ENCODE results near the gene ENOX2. TPM values are rescaled to one million over a fixed set of nuclear protein-coding genes. Genes with fewer than 3 reads are reported as not detected.
"Not testable (repeated sequence)": the region's sequence is repeated elsewhere in the genome, so short reads cannot be mapped to it uniquely, and the experiment has no call there.

ENOX2 gene
- polyA plus RNA-seq, 4 donors: 6.7 to 21.2 (median 16.7) TPM

DNA sequence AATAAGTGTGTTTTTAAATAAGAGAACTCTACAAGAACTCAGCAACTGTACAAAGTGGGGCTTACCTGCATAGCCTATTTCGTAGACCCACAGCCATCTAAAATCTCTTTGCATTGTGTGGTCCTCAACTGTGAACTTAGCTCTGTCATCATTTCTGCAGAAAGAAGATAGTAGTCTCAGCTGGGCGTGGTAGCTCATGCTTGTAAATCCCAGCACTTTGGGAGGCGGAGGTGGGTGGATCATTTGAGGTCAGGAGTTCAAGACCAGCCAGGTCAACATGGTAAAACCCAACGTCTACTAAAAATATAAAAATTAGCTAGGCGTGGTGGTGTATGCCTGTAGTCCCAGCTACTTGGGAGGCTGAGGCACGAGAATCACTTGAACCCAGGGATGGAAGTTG lies 193.8 kb downstream of the ENOX2 start:
- not testable (repeated sequence) for DNase-seq (ENCODE audit: low read depth in 4 of 4, low spot score in 3 of 4)

DNA sequence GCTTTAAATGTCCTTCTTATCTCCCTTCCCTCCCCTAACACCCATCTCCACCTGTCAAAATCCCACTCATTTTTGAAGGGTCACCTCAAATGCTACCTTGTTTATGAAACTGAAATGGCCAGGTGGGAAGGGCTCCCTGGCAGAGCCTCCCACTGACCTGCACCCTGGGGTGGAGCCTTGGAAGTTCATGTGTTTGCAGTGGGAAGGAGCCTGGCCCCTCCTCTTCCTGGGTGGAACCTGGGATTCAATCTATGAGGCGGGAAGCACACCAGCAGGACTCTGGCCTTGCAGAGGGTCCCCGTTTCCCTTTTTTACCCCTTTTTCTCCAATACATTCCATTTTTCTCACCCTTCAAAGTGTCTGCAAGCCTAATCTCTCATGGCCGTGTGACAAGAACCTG lies 197.4 kb downstream of the ENOX2 start:
- no peak for DNase-seq (ENCODE audit: low read depth in 4 of 4, low spot score in 3 of 4)

DNA sequence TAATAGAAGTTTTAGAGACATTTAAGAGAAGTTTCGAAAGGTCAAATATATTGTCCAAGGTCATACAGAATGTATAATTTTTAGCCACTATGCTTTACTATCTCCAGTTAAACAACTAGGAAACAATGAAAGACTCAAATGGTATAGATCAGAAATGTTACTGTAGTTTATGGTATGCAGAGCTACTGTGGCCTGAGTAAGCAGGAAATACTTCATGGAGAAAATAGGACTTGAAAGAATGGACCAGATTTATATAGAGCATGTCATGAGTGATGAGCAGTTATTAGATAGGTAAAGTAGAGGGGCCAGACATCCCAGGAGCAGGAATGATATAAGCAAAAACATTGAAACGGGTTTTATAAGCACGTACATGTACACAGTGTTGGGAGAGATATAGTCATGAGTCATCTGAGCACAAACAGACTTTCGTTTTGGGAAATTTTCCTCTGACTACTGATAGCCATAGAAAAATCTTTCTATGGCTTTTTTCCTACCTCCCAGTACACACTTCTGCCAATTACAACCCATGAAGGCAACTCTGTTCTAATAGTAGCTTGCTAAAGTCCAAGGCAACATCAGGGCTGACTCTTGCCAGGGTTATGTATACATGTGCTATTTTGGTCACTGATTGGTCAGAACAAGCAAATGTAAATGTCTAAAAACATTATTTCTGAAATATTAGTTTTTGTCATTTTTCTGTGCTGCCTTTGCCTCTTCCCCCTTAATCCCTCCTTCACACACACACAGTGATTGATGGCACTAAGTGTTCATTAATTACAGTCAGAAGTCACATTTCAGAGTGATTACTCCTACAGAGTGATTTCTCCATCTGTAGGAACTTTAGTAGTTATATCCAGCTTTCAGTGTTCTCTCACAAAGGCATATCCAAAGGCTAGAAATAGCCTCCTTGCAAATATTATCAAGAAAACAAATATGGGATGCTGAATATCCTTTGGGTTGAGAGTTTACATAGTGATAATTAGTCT lies 198.7 kb downstream of the ENOX2 start:
- DNase-seq (ENCODE audit: low read depth in 4 of 4, low spot score in 3 of 4): no peak

GRCh38 chrX:130702867-130703707 lies 199.9 kb downstream of the ENOX2 start:
- DNase-seq (ENCODE audit: low read depth in 4 of 4, low spot score in 3 of 4): no peak

DNA sequence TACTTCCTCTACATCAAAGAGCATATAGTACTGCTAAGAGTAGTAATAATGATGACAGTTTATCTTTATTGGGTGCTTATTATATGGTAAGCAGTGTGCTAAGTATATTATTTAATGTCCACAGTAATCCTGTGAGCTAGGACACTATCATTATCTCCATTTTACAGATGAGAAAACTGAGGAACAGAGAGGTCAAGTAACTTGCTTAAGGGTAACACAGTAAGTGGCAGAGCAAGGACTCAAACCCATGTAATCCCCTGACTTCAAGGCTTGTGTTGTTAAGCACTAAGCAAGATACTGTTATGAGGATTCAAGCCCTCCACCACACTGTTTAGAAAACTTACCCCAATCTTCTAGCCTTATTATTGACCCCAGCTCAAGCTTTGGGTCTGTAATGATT lies 202.4 kb downstream of the ENOX2 start:
- DNase-seq (ENCODE audit: low read depth in 4 of 4, low spot score in 3 of 4): no peak

DNA sequence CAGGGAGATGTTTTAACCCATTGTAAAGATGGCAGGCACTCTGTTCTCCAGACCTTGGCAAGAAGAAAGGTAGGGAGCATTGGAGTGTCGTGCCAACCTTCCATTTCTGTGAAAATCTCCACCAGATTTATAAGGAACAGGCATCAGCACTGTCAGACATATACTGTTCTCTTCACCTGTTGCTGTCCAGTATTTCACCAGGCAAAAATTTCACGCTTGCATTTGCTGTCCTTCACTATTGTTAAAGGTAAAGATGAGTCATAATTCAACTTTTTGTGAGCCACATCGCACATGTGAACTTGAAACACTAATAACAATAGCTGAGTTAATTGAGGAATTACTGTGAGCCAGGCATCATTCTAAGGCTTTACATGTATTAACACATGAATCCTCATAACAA lies 203.4 kb downstream of the ENOX2 start:
- DNase-seq (ENCODE audit: low read depth in 4 of 4, low spot score in 3 of 4): no peak

DNA sequence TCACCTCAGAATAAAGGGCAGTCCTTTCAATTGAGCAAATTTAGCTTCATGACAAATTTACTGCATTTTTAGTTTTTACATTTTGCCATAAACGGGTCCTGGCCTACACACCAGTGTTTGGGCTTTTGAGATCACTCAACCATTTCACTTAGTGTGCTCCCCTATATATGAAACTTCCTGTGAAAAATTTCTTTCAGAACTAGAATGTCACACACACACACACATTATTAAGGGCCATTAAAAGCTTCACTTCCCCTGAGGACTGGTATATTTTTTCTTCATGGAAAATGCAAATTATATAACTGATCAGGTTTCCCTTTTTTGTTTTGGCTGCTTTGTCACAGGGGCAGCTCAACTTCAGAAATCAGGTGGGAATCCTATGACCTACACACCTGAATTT lies 206.5 kb downstream of the ENOX2 start:
- no peak for DNase-seq (ENCODE audit: low read depth in 4 of 4, low spot score in 3 of 4)

- no peak for DNase-seq (ENCODE audit: low read depth in 4 of 4, low spot score in 3 of 4)
Observed at GRCh38 chrX:130695931-130696330, 207.1 kb downstream of the ENOX2 start.

GRCh38 chrX:130694983-130695382 lies 208.0 kb downstream of the ENOX2 start:
- DNase-seq (ENCODE audit: low read depth in 4 of 4, low spot score in 3 of 4): no peak

GRCh38 chrX:130691576-130691975 lies 211.4 kb downstream of the ENOX2 start:
- no peak for DNase-seq (ENCODE audit: low read depth in 4 of 4, low spot score in 3 of 4)

GRCh38 chrX:130688360-130688759 lies 214.6 kb downstream of the ENOX2 start:
- no peak for DNase-seq (ENCODE audit: low read depth in 4 of 4, low spot score in 3 of 4)

DNA sequence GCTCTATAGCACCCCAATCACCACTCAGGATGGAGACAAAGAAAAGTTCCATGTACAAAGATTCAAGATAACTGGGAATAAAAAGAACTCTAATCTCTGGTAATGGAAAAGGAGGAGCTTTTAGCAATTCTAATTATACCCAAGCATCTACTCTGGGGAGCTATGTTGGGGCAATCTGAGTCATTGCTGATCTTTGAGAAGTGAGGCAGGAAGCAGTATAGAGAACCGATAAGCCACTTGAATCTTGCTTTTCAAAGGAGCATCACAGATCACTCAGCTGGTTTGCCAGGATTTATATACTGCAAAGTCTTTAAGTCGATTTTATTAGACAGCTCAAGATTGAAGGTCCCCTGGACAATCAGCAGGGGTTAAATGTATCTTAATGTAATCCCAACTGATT lies 220.0 kb downstream of the ENOX2 start:
- DNase-seq (ENCODE audit: low read depth in 4 of 4, low spot score in 3 of 4): no peak

DNA sequence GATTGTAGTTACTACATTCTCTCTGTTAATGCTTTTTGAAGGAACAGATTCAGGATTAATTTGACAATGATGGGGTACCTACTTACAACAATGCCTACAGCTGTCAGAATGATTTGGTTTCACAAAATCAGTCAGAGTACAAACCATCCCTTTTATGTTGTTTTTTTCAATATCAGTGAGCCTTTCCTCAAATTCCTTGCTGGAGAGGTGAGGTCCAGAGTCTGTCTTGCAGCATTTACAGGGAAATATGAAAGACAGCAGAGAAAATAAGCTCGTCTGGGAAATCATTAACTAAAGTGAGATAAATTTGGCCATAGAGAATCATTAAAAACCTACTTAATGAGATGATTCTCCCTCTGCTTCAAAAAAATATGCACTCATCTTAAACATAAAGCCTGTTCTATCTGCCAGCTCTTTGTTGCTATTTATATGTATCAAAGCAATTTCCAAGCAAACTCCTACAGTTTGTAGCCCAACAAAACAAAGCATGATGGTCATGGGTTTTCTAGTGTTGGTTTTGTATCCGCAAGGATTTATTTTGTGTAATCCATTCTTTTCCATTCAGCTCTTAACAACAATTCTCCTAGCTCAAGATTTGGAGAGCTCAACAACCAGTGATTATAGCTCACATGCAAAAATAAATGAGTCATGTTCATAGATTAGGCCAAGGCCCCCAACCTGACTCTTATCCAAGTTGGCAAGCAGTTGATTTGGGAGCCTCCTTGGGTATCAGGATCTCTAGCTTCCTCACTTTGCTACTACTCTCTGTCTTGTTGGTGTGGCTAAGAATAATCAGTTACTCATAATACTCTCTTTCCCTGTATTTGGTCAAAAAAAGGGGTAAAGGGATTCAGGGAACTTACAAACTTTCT lies 222.6 kb downstream of the ENOX2 start:
- DNase-seq (ENCODE audit: low read depth in 4 of 4, low spot score in 3 of 4): no peak

DNA sequence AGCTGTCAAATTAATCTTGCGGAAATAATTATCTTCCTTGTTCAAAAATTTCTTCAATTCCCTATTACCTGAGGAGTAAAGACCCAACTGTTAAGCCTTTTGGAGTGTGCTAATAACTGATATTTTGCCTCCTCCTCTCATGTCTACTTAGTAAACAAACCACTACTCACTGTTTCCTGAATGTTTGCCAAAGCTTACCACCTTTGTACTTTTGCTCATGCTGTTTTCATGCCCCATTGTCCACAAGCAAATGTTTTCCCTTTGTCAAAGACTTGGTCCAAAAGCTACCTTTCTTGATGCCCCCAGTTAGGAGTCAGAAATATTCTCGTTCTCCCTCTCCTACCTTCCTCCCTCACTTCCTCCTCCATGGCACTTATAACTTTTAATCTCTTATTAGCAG lies 226.1 kb downstream of the ENOX2 start:
- no peak for DNase-seq (ENCODE audit: low read depth in 4 of 4, low spot score in 3 of 4)

DNA sequence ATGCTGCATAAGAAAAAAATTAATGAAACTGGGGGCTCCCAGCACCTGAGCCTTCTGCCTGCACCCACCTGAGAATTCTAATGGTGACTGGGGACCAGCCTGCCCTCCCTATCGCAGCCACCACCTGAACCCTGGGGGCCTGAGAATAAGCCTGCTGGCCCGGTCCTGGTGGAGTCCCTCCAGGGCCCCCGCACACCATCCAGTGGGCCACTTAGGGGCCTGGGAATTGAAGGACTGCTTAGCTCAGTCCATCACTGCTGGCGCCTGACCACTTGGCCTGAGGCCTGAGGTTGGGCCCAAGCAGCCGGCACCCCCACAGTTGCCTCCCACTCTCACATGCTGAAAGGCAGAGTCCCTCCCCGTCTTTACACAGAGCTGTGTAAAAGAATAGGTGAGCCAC lies 230.8 kb downstream of the ENOX2 start:
- no peak for DNase-seq (ENCODE audit: low read depth in 4 of 4, low spot score in 3 of 4)

DNA sequence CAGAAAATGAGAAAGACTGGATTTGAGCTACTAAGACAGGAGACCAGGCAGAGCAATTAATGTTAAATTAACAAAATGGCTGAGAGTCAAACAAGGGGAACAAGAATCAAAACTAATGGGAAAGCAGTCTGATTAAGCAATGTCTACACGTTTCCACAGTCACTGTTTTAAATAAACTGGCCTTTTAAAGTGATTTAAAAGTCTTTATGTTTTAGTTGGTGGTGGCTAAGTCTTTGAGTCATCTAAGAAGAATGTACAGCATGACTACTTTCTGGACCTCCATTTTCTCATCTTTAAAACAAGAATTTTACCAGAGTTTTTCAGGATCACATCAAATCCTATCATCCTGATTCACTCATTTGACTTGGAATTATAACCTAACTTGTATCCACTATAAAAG lies 233.8 kb downstream of the ENOX2 start:
- DNase-seq (ENCODE audit: low read depth in 4 of 4, low spot score in 3 of 4): no peak

GRCh38 chrX:130665263-130665662 lies 237.7 kb downstream of the ENOX2 start:
- no peak for DNase-seq (ENCODE audit: low read depth in 4 of 4, low spot score in 3 of 4)

DNA sequence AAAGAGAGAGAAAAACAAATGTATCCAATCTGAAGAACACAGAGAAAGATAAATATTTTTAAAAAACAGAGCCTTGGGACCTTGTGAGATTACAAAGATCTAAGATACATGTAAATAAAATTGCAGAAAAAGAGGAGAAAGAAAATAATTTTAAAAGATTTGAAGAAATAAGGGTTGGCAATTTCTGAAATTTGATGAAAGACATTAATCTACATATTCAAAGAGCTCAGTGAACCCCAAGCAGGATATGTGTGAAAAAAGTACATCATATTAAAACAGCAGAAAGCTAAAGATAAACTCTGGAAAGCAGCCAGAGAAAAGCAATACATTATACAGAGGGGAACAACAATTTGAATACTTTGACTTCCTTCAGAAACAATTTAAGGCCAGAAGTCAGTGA lies 244.7 kb downstream of the ENOX2 start:
- no peak for DNase-seq (ENCODE audit: low read depth in 4 of 4, low spot score in 3 of 4)

DNA sequence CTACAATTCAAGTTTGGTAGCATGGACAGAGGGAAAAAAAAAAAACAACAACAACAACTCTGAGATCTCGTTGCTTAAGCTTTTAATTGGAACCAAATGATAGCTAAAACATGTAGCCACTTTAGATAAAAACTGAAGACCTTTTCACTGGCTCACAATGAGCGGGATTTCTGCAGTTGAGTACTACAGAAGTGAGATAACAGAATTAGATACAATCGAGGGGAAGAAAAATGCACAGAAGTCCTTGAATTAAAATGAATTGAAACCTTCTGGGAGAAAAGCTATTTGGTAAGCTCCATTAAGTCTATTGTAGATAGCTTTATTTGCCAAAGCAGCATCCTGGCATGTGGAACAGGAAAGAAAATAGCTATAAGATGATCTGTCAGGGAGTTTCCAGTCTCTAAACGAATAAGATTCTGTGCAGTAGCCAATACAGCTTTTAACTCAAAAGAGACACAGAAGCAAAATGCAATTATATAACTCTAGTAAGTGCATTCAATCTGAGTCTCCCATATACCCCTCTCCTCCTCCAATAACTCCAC lies 248.5 kb downstream of the ENOX2 start:
- DNase-seq (ENCODE audit: low read depth in 4 of 4, low spot score in 3 of 4): no peak

- DNase-seq (ENCODE audit: low read depth in 4 of 4, low spot score in 3 of 4): no peak
Observed at GRCh38 chrX:130652824-130653578, 250.0 kb downstream of the ENOX2 start.

Data from left renal pelvis (tissue), 4 donors.